Caco-2 (cell line): Measurements from ENCODE around the gene FBXO34. TPM values are rescaled to one million over a fixed set of nuclear protein-coding genes. Genes with fewer than 3 reads are reported as not detected.

Experiments
- BruUV-seq: library from RNA; stranded (reverse); fragments of 400-500 nt; replicated peaks from 2 replicates; lab custom pipeline; 2021; lab: Mats Ljungman, UMichigan
- CTCF ChIA-PET: fragments of 300-600 bp; sonication (Branson Sonifier 250); formaldehyde crosslinking; loops from one replicate; lab custom pipeline; 2022; ENCODE audit warnings: antibody characterized with exemption; lab: Charles Lee
- POLR2A ChIA-PET: fragments of 300-600 bp; sonication (Branson Sonifier 250); formaldehyde crosslinking; loops from one replicate; lab custom pipeline; 2022; ENCODE audit warnings: antibody characterized with exemption; lab: Charles Lee
- DNase-seq, 2 experiments: peaks; one replicate each; pipeline versions ENCODE4 v3.0.0 to v3.0.0-alpha.2; 2020 to 2022
- H3K27me3 ChIP-seq: replicated peaks from 2 replicates; pipeline ENCODE4 v1.6.0; 2011; ENCODE audit warnings: low read length; ENCODE audit not compliant: control insufficient read depth, insufficient read depth
- H3K36me3 ChIP-seq: 2 replicates; pipeline ENCODE4 v1.5.1; 2011; ENCODE audit warnings: low read length; ENCODE audit not compliant: control insufficient read depth, insufficient read depth
- H3K4me1 ChIP-seq: fragments of 250-450 bp; sonication (Bioruptor Pico); 2 replicates; pipeline ENCODE4 v1.5.1; 2020; ENCODE audit warnings: mild to moderate bottlenecking
- H3K4me3 ChIP-seq: 2 replicates; pipeline ENCODE4 v1.5.1; 2011; ENCODE audit warnings: low read depth, mild to moderate bottlenecking, control low read depth, low read length
- H3K9me3 ChIP-seq: fragments of 250-450 bp; sonication (Bioruptor Pico); 2 replicates; pipeline ENCODE4 v1.5.1; 2020; ENCODE audit warnings: mild to moderate bottlenecking, moderate library complexity
- H3K27ac Mint-ChIP-seq: one replicate; pipeline ENCODE4 v1.8.0; 2022; ENCODE audit warnings: mixed read lengths; ENCODE audit not compliant: unreplicated experiment
- H3K27me3 Mint-ChIP-seq: one replicate; pipeline ENCODE4 v1.8.0; 2022; ENCODE audit warnings: mixed read lengths; ENCODE audit not compliant: insufficient read depth, unreplicated experiment
- H3K36me3 Mint-ChIP-seq: one replicate; pipeline ENCODE4 v1.8.0; 2022; ENCODE audit warnings: mild to moderate bottlenecking, mixed read lengths; ENCODE audit not compliant: insufficient read depth, unreplicated experiment
- H3K4me1 Mint-ChIP-seq: one replicate; pipeline ENCODE4 v1.8.0; 2022; ENCODE audit warnings: low read depth, mixed read lengths; ENCODE audit not compliant: unreplicated experiment
- H3K4me3 Mint-ChIP-seq: one replicate; pipeline ENCODE4 v1.8.0; 2022; ENCODE audit warnings: mild to moderate bottlenecking, moderate library complexity, mixed read lengths; ENCODE audit not compliant: unreplicated experiment
- H3K9me3 Mint-ChIP-seq: one replicate; pipeline ENCODE4 v1.8.0; 2022; ENCODE audit warnings: mixed read lengths; ENCODE audit not compliant: unreplicated experiment
- CTCF ChIP-seq, 2 experiments: fragments of 200-600 bp in 1 of 2; IDR thresholded peaks; 1 replicate in 1 of 2; 2 replicates in 1 of 2; pipeline versions ENCODE4 v1.5.1 to v1.8.0; 2011 to 2022; ENCODE audit warnings: antibody characterized with exemption in 1 of 2, control low read depth in 1 of 2, inconsistent platforms in 1 of 2, low read depth in 1 of 2, low read length in 1 of 2, mild to moderate bottlenecking in 1 of 2, moderate library complexity in 1 of 2; ENCODE audit not compliant: insufficient read depth in 1 of 2, severe bottlenecking in 1 of 2, unreplicated experiment in 1 of 2
- intact Hi-C: fragments of 100-400 bp; cut with micrococcal nuclease; formaldehyde crosslinking; loops from one replicate; pipeline ENCODE4 v1.10.0; 2022; ENCODE audit not compliant: unreplicated experiment
- total RNA-seq: library from RNA; stranded (reverse); gene quantifications from 2 replicates; pipeline ENCODE4 v1.2.3, GENCODE V29; 2022

Gene FBXO34
- total RNA-seq, 1 experiment from 2014 or later = 23.7 TPM

- H3K4me1 ChIP-seq = peaks cover 13% of the 10 kb centered on the region
- no peaks in the 10 kb centered on the region for H3K27me3 ChIP-seq
- Mint-ChIP-seq H3K9me3 (no peaks in the 10 kb centered on the region), H3K27ac (peak overlapping the region; percentile 48), H3K4me1 (peaks cover 21% of the 10 kb centered on the region), H3K36me3 (peaks cover 36% of the 10 kb centered on the region), H3K27me3 (no peaks in the 10 kb centered on the region), H3K4me3 (no peak overlapping the region)
- no peaks in the 10 kb centered on the region for H3K9me3 ChIP-seq
- ChIA-PET POLR2A (no interaction called here), CTCF (no interaction called here)
- no peak overlapping the region for H3K4me3 ChIP-seq
- intact Hi-C loops = no loop called here
- BruUV-seq = no TSS peak
- H3K36me3 ChIP-seq = peaks cover 1% of the 10 kb centered on the region; the same call in 1 of the 2 replicates
- no peak for DNase-seq
- no peak for TF ChIP-seq CTCF (IDR thresholded peaks at IDR 0.05; ENCODE audit: insufficient read depth in 1 of 2, low read depth in 1 of 2, low read length in 1 of 2, severe bottlenecking in 1 of 2, unreplicated experiment in 1 of 2)
Measured at GRCh38 chr14:55301437-55302121, 30.4 kb downstream of the FBXO34 start.

- H3K4me3 ChIP-seq = no peak overlapping the region
Measured at GRCh38 chr14:55302367-55303124, 31.3 kb downstream of the FBXO34 start.

More at GRCh38 chr14:55302367-55303124, 31.3 kb downstream of the FBXO34 start:
- no peak for TF ChIP-seq CTCF (IDR thresholded peaks at IDR 0.05; ENCODE audit: insufficient read depth in 1 of 2, low read depth in 1 of 2, low read length in 1 of 2, severe bottlenecking in 1 of 2, unreplicated experiment in 1 of 2)
- Mint-ChIP-seq H3K4me3 (no peak overlapping the region), H3K27ac (no peak overlapping the region), H3K4me1 (peaks cover 21% of the 10 kb centered on the region), H3K36me3 (peaks cover 36% of the 10 kb centered on the region), H3K27me3 (no peaks in the 10 kb centered on the region), H3K9me3 (no peaks in the 10 kb centered on the region)
- no peaks in the 10 kb centered on the region for H3K27me3 ChIP-seq
- intact Hi-C loops = no loop called here
- ChIA-PET POLR2A (no interaction called here), CTCF (no interaction called here)
- H3K9me3 ChIP-seq = no peaks in the 10 kb centered on the region
- BruUV-seq = no TSS peak
- H3K4me1 ChIP-seq = peaks cover 13% of the 10 kb centered on the region; the same call in 1 of the 2 replicates
- DNase-seq = no peak
- H3K36me3 ChIP-seq = peaks cover 1% of the 10 kb centered on the region; the same call in 1 of the 2 replicates
